OCI-LY1 (cell line): ENCODE results near the gene PIP.

ENCODE experiments used
- EZH2 ChIP-seq: fragments of 200-600 bp; sonication (generic), shearing (Covaris generic); IDR thresholded peaks from 2 replicates; pipeline ENCODE4 v1.8.0; 2017; ENCODE audit warnings: borderline replicate concordance, mixed run types, mild to moderate bottlenecking, antibody characterized with exemption, low read length, moderate library complexity, mixed read lengths
- TF ChIP-seq, protein P1 (sequence below): fragments of 200-600 bp; sonication (generic), shearing (Covaris generic); IDR thresholded peaks from 2 replicates; pipeline ENCODE4 v1.5.1; 2017; ENCODE audit warnings: mild to moderate bottlenecking, antibody characterized with exemption, low read length, moderate library complexity, mixed read lengths

DNA sequence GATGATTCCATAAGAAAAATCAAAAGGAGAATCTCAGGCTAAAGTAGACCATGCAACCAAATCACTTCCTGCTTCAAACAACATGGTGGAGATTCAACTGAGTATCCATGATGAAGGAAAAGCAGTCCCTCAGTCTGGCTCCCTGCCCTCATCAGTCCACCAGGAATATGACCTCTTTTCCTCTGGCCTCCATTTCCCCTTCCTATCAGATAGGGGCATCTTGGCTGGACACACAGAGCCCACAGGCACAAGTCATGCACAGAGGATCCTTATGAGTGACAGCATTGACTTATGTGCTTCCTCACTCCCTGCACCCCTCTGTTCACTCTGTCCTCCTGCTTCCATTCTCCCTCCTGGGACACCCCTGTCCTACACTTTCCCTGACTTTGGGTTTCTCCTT, 16.8 kb downstream of the PIP start:
- TF ChIP-seq, protein P1, sequence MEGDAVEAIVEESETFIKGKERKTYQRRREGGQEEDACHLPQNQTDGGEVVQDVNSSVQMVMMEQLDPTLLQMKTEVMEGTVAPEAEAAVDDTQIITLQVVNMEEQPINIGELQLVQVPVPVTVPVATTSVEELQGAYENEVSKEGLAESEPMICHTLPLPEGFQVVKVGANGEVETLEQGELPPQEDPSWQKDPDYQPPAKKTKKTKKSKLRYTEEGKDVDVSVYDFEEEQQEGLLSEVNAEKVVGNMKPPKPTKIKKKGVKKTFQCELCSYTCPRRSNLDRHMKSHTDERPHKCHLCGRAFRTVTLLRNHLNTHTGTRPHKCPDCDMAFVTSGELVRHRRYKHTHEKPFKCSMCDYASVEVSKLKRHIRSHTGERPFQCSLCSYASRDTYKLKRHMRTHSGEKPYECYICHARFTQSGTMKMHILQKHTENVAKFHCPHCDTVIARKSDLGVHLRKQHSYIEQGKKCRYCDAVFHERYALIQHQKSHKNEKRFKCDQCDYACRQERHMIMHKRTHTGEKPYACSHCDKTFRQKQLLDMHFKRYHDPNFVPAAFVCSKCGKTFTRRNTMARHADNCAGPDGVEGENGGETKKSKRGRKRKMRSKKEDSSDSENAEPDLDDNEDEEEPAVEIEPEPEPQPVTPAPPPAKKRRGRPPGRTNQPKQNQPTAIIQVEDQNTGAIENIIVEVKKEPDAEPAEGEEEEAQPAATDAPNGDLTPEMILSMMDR, result no peak
- TF ChIP-seq EZH2, result no peak
